Psoas muscle (tissue), 8 donors: ENCODE results near the gene C12orf57. TPM values are rescaled to one million over a fixed set of nuclear protein-coding genes. Genes with fewer than 3 reads are reported as not detected.

Source experiments
- ATAC-seq, 4 donors: fragments of 200-7000 bp; cut with Tn5 transposase; one replicate each; pipeline ENCODE4 v1.9.1; 2020; ENCODE audit warnings: moderate library complexity in 3 of 4, mild to moderate bottlenecking in 2 of 4
- DNase-seq, 2 donors: peaks; one replicate each; pipeline ENCODE4 v3.0.0-alpha.2; 2020
- H3K27ac ChIP-seq: fragments of 200-600 bp; one replicate; pipeline ENCODE4 v1.8.0; 2022
- H3K27me3 ChIP-seq, 3 donors: fragments of 200-600 bp in 1 of 3; one replicate each; pipeline versions ENCODE4 v1.6.1 to v1.8.0; 2013 to 2022; ENCODE audit warnings: low read length in 2 of 3, mild to moderate bottlenecking in 2 of 3, moderate library complexity in 1 of 3; ENCODE audit not compliant: insufficient read depth in 3 of 3
- H3K36me3 ChIP-seq, 2 donors: fragments of 200-600 bp in 1 of 2; one replicate each; pipeline versions ENCODE4 v1.6.1 to v1.8.0; 2013 to 2022; ENCODE audit warnings: low read depth in 1 of 2, mild to moderate bottlenecking in 1 of 2, moderate library complexity in 1 of 2; ENCODE audit not compliant: insufficient read depth in 1 of 2
- H3K4me1 ChIP-seq: fragments of 200-600 bp; one replicate; pipeline ENCODE4 v1.8.0; 2022
- H3K4me3 ChIP-seq: fragments of 200-600 bp; one replicate; pipeline ENCODE4 v1.8.0; 2022; ENCODE audit warnings: mild to moderate bottlenecking
- H3K9me3 ChIP-seq: fragments of 200-600 bp; one replicate; pipeline ENCODE4 v1.8.0; 2022
- WGBS, 3 donors: extraction: QIAGEN DNeasy Blood & Tissue Kit; methylation state at CpG; one replicate each; pipeline versions ENCODE4 v1.1.6 to v1.1.7; 2013; 5-methylcytosine and 5-hydroxymethylcytosine counted together
- intact Hi-C, 2 donors: fragments of 100-400 bp; cut with DNase I; formaldehyde crosslinking; loops; one replicate each; pipeline versions ENCODE4 v1.11.0 to v1.14.2; 2022
- polyA plus RNA-seq, 3 donors: library from polyadenylated mRNA; stranded (reverse); fragments of 200-250 nt; gene quantifications; one replicate each; pipeline ENCODE4 v1.2.3, GENCODE V29; 2013
- total RNA-seq, 4 donors: library from RNA; stranded (reverse); fragmentation: NEBNext Ultra II Directional in 2 of 4; extraction: Animal tissue kit (Norgen Biotek cat#: 25700) in 2 of 4; gene quantifications; one replicate each; pipeline versions ENCODE4 v1.2.1 to v1.2.4, GENCODE V29; 2021 to 2023
- TF ChIP-seq, protein P1 (sequence below): fragments of 200-600 bp; IDR thresholded peaks from one replicate; pipeline ENCODE4 v1.8.0; 2022; ENCODE audit warnings: antibody characterized with exemption
- donor health status: healthy with polysubstance abuse.
- donor health status: DM: no; HTN: no; CAD: no; lungs with moderate emphysema.
- donor health status: Bipolar disorder and iron deficiency.
- donor health status: healthy.
- donor health status: DM: yes; HTN: yes; CAD: no.
- donor health status: DM: no; HTN: no; CAD: no.
- donor health status: DM: no; HTN: no; CAD: no.
- donor health status: DM: yes; HTN: yes; CAD: no.

The C12orf57 gene
- total and polyA plus RNA-seq, 7 donors, result 80.4 to 269 (median 110) TPM

DNA sequence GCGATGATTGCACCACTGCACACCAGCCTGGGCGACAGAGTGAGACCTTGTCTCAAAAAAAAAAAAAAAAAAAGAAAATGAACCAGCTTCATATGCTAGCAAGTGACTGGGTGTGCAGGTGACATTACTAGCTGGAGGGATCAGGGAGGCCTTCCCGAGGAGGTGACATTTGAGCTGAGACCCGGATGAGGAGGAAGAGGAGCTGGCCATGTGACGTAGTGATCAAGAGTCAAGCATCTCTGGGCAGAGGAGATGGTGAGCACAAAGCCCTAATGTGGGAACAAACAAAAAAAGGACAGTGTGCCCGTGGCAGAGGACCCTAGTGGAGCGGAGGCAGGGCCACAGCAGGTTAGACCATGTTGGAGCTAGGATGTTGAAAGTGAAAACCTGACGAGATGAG is 3.8 kb downstream of the C12orf57 start:
- intact Hi-C loops, result loop anchor here (5.0 kb wide), 3 partner anchors 95 to 165 kb away; partner anchors contain the start of gene C1R (in 1 of the 2)
- Histone ChIP-seq H3K36me3 (peaks cover 0 to 20% of the 10 kb centered on the region in 2 donors), H3K27ac (no peak overlapping the region), H3K4me1 (peaks cover 21% of the 10 kb centered on the region), H3K9me3 (no peaks in the 10 kb centered on the region), H3K27me3 (no peaks in the 10 kb centered on the region), H3K4me3 (no peak overlapping the region)
- TF ChIP-seq, protein P1, sequence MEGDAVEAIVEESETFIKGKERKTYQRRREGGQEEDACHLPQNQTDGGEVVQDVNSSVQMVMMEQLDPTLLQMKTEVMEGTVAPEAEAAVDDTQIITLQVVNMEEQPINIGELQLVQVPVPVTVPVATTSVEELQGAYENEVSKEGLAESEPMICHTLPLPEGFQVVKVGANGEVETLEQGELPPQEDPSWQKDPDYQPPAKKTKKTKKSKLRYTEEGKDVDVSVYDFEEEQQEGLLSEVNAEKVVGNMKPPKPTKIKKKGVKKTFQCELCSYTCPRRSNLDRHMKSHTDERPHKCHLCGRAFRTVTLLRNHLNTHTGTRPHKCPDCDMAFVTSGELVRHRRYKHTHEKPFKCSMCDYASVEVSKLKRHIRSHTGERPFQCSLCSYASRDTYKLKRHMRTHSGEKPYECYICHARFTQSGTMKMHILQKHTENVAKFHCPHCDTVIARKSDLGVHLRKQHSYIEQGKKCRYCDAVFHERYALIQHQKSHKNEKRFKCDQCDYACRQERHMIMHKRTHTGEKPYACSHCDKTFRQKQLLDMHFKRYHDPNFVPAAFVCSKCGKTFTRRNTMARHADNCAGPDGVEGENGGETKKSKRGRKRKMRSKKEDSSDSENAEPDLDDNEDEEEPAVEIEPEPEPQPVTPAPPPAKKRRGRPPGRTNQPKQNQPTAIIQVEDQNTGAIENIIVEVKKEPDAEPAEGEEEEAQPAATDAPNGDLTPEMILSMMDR, result no peak
- ATAC-seq (no peak), DNase-seq (peak in 1 of 2 donors; percentile 4)
- WGBS, 3 donors, result 78 to 89% (median 87%) methylated on average over 8 of the region's 8 CpGs

DNA sequence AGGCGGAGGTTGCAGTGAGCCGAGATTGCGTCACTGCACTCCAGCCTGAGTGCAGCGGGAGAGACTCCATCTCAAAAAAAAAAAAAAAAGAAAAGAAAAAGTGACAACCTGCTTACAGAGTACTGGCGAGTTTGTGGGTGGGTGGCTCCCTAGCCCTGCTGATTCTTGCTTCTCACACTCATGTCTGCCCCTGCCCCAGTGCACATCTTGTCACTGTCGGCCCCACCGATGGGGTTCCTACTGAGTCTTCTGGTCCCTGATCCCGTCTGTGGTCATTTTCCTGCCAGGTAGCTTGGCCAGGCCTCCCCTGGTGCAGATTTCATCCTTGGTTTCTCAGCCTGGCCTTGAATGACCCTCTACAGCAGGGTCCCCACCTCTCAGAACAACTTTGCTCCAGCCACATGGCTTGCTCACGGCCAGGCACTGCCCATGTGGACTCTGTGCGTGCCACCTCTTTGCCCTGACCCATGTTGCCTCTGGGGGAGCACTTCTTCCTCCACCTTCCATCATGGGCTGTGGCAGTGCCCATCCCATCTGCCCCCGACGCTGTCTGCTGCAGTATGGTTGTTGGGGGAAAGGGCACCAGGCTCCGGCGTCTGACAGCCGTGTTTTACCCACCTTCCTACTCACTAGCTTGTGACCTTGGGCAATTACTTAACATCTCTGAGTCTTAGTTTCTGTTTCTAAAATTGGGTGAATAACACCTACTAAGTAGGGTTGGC is 5.2 kb downstream of the C12orf57 start:
- Histone ChIP-seq H3K36me3 (peaks cover 0 to 20% of the 10 kb centered on the region in 2 donors), H3K27me3 (no peaks in the 10 kb centered on the region), H3K9me3 (no peaks in the 10 kb centered on the region), H3K4me1 (peaks cover 17% of the 10 kb centered on the region), H3K27ac (no peak overlapping the region), H3K4me3 (no peak overlapping the region)
- TF ChIP-seq, protein P1, result no peak
- no peak for ATAC-seq
- WGBS, 3 donors, result 75 to 84% (median 76%) methylated on average over 15 of the region's 15 CpGs
- intact Hi-C loops, result loop anchor here (5.0 kb wide), 3 partner anchors 93 to 163 kb away; partner anchors contain the start of gene C1R (in 1 of the 2)
- DNase-seq, result peak; percentile 11 to 54

DNA sequence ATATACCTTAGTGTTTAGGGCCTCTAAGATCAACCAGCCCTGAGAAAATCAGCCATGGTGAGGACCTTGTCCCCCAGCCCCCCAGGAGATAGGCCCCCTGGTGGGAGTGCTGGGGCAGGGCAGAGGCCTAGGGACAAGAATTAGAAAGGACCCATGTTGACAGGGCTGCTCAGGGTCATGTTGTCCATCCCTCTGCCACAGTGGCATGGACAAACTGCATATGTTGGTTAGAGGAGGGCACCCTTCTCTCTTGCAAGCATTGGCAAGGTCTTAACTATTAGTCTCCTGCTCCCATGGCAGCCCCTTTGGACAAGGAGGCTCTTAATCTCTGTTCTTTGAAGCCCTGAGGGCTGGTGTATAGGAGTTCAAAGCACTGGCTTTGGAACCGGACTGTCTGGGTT is 6.6 kb downstream of the C12orf57 start:
- peak in 1 of 2 donors; percentile 1 for DNase-seq
- intact Hi-C loops, result loop anchor here in 1 of 2 donors (5.0 kb wide), 1 partner anchor 82 kb away; no protein-coding TSS in a partner anchor

DNA sequence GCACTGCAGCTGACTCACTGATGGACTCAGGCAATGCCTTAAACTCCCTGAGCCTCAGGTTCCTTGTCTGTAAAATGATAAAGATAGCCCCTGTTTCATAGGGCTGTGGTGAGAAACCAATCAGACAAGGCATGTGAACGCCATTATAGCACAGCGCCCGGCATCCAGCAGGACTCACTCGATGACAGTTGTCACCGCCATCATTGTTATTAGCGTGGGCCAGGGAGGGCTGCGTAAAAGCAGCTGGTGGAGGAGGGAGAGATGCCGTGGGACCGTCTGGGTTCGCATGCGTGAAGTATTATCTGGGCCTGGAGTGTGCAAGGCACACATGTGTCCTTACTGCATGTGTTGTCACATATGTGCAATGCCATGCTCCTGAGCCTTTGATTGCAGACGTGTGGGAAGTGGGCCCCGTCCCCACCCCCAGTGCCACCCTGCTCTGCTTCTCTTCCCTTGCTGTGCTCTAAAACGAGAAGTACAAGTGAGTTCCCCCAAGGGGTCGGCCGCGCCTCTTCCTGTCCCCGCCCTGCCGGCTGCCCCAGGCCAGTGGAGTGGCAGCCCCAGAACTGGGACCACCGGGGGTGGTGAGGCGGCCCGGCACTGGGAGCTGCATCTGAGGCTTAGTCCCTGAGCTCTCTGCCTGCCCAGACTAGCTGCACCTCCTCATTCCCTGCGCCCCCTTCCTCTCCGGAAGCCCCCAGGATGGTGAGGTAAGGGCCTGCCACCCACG is 7.2 kb downstream of the C12orf57 start, which contains the start of gene PTPN6:
Gene PTPN6 (plus strand): TSS at position 546 of the 730 bp plus-strand sequence. CDS start 157 bp downstream, at position 703.
- H3K36me3 ChIP-seq, result peaks cover 0 to 12% of the 10 kb centered on the region in 2 donors
- DNase-seq, result peak in 1 of 2 donors; percentile 81
- 77 to 78% (median 77%) methylated on average over 25 of the region's 25 CpGs for WGBS, 3 donors
- no peak within 1 kb of the TSS for H3K27ac ChIP-seq
- no peaks in the 10 kb centered on the region for H3K27me3 ChIP-seq
- peaks cover 4% of the 10 kb centered on the region for H3K4me1 ChIP-seq
- no peaks in the 10 kb centered on the region for H3K9me3 ChIP-seq
- TF ChIP-seq, protein P1, result no peak
- ATAC-seq, result peak in 1 of 4 donors; percentile 18
- peak within 1 kb of the TSS; percentile 50 for H3K4me3 ChIP-seq
- intact Hi-C loops, result loop anchor here in 1 of 2 donors (5.0 kb wide), 1 partner anchor 81 kb away; no protein-coding TSS in a partner anchor

More for the DNA sequence above, 6.6 kb downstream of the C12orf57 start:
- no peaks in the 10 kb centered on the region for H3K27me3 ChIP-seq
- peaks cover 10% of the 10 kb centered on the region for H3K4me1 ChIP-seq
- H3K36me3 ChIP-seq, result peaks cover 0 to 18% of the 10 kb centered on the region in 2 donors
- ATAC-seq, result no peak
- TF ChIP-seq, protein P1, result no peak
- 86 to 91% (median 90%) methylated on average over 1 of the region's 1 CpG for WGBS, 3 donors
- H3K4me3 ChIP-seq, result no peak overlapping the region
- no peaks in the 10 kb centered on the region for H3K9me3 ChIP-seq
- no peak overlapping the region for H3K27ac ChIP-seq
